Left colon (tissue), 2 donors: ENCODE results near the gene INHBC. TPM values are rescaled to one million over a fixed set of nuclear protein-coding genes. Genes with fewer than 3 reads are reported as not detected.
A peak's percentile ranks its signal among the peaks of the same experiment; 100 is the strongest.
"Not testable (repeated sequence)": the region's sequence is repeated elsewhere in the genome, so short reads cannot be mapped to it uniquely, and the experiment has no call there.

Experiments
- ATAC-seq: fragments of 200-7000 bp; cut with Tn5 transposase; one replicate; pipeline ENCODE4 v1.9.1; 2020; ENCODE audit warnings: mild to moderate bottlenecking, moderate library complexity
- DNase-seq, 2 donors: peaks; one replicate each; pipeline ENCODE4 v3.0.0-alpha.2; 2020
- intact Hi-C, 2 donors: fragments of 100-400 bp; cut with DNase I in 1 of 2; cut with micrococcal nuclease in 1 of 2; formaldehyde crosslinking; loops; one replicate each; pipeline versions ENCODE4 v1.11.2 to v1.14.0; 2022; cut with DNase I, micrococcal nuclease
- total RNA-seq, 2 donors: library from RNA; stranded (reverse); fragmentation: NEBNext Ultra II Directional; extraction: Animal tissue kit (Norgen Biotek cat#: 25700); gene quantifications; one replicate each; pipeline ENCODE4 v1.2.1, GENCODE V29; 2021
- donor health status: DM: no; HTN: no; CAD: no.
- donor health status: DM: yes; HTN: yes; CAD: no.

The INHBC gene
- total RNA-seq, 2 donors from 2014 or later, result not detected

DNA sequence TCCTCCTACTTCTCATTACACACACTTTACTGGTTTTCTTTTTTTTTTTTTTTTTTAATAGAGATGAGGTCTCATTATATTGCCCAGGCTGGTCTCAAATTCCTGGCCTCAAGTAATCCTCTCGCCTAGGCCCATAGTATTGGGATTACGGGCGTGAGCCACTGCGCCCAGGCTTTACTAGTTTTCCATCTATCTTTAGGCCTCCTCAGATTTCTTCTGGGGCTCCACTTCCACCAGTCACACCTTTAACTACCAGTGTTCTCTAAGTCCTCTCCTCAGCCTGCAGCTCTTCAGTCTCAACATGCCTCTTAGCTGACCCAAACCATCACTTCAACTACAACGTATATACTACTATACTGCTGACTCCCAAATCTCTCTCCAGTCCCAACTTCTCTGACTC lies 14.1 kb upstream of the INHBC start:
- no peak for DNase-seq
- intact Hi-C loops, result no loop called here

DNA sequence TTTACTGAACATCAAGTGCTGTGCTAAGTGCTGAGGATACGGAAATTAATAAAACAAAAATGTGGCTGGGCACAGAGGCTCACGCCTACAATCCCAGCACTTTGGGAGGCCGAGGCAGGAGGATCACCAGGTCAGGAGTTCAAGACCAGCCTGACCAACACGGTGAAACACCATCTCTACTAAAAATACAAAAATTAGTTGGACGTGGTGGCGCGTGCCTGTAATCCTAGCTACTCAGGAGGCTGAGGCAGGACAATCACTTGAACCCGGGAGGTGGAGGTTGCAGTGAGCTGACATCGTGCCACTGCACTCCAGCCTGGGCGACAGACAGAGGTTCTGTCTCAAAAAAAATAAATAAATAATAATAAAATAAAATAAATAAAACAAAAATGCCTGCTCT lies 7.6 kb upstream of the INHBC start:
- intact Hi-C loops, ATAC-seq, DNase-seq: not testable (repeated sequence)

More for the DNA sequence above, 14.1 kb upstream of the INHBC start:
- ATAC-seq, result no peak

DNA sequence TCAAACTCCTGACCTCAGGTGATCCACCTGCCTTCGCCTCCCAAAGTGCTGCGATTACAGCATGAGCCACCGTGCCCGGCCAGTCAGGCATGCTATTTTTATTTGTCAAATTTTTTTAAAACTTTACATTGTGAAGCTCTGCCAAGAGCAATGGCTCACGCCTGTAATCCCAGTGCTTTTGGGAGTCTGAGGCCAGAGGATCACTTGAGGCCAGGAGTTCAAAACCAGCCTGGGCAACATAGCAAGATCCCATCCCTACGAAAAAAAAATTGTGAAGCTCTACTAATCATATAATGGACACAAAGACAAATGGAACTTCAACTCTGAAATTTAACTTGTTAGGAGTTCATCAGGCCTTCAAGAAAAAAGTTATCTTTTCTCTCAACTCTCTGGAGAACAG lies 5.6 kb upstream of the INHBC start:
- DNase-seq (no peak), ATAC-seq (no peak)
- intact Hi-C loops, result no loop called here

DNA sequence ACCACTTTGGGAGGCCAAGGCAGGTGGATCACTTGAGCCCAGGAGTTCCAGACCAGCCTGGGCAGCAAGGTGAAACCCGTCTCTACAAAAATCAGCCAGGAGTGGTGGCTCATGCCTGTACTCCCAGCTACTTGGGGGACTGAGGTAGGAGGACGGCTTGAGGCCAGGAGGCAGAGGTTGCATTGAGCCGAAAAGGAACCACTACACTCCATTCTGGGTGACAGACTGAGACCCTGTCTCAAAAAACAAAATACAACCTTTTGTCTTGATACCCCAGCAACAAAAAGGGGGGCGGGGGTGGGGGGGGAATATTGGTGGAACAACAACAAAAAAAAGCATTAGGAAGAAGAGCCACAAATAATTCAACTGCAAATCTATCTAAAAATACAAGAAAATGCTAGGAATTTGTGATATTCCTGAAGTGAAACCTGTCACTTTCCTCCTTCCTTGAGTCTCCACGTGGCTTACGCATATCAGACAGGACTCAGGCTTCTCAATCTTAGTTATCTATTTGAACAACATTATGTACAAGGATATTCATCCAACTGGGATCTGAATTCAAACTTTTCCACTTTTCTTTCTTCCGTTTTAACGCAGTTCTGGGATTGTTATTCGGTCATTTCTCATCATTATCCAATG lies 5.0 kb upstream of the INHBC start:
- no peak for ATAC-seq
- DNase-seq, result peak in 1 of 2 donors; percentile 11
- intact Hi-C loops, result no loop called here

DNA sequence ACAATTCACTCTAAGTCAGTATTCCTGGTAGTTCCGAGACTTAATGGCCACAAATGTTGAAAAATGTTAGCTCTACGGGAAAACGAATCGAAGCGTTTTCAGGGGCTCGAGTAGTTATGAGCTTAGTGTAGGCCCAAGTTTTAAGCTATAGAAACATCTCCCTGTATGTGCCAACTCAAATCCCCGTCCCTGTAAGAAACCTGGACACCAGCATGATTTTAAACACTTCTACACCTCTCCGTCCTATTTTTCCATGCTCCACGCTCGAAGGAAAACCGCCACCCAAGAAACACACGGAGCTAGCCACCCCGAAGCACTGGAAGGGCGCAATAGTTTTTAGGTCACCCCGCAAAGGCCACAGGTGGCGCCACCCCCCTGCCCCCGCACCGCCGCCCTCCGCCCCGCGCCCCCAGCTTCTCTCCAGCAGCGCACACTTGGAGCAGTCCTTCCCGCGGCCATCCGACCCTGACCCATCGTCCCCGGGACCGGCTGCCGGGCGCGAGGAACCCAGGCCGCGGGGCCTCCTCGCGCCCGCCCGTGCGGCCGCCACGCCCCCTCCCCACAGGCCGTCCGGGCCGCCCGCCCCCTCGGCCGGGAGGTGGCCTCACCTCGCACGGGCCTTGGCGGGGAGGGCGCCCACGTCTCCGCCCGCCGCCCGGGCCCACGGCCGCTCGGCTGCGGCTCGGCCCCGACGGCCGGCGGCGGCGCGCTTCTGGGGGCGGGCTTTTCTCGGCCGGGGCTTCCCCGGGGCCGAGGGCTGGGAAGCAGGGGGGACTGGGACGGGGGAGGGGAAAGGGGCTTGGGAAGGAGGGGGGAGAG lies 4.3 kb upstream of the INHBC start:
- peak; percentile 61 for ATAC-seq

DNA sequence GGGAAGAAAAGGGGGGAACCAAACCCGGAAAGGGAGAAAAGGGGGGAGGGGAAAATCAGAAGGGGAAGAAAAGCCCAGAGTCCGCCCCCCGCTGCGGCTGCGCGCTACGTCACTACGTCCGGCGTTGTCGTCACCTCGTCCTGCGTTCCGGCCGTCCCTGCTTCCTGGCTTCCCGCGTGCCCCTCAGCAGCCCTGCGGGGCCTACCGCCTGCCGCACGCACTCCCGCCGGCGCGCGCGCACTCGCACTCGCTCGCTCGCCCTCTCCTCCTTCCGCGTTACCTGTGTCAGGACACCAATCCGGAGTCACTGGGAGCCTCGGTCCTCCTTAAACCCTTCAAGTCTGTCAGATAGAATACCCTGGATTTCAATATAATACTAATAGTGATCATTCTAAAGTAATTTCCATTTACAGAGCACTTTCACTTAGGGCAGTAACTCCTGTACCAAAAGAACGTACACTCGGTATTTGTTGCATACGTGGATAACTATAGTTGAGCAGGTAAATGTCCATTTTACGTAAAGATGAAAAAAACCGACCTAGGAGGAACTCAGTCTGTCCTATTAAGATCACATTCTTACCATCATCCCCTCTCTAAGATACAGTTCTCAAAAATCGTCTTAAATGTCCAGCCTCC lies 3.5 kb upstream of the INHBC start, which contains the start of gene R3HDM2:
R3HDM2 (minus strand) TSS at position 113 of the 636 bp plus-strand sequence. CDS start 120,615 bp downstream, outside the sequence.
- peak; percentile 98 for ATAC-seq
- DNase-seq, result peak; percentile 97
- intact Hi-C loops, result no loop called here

More for the DNA sequence above, 4.3 kb upstream of the INHBC start:
- intact Hi-C loops, result no loop called here
- peak; percentile 36 to 62 for DNase-seq

DNA sequence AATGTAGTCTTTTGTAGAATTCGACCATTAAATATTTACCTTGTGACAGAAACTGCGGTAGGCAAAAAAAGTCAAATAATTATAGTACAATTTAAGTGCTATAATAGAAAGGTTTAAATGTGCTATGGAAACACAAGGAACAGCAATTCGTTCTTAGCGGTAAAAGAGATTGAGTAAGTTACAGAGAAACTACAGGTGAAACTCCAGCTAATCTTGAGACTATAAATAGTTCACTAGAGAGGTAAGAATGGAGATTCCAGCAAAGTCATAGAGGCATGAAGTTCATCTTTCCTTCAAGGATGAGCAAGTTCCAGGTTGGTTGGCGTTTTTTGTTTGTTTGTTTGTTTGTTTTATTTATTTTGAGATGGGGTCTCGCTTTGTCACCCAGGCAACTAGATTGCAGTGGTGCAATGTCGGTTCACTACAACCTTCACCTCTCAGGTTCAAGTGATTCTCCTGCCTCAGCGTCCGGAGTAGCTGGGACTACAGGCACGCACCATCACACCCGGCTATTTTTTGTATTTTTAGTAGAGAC lies 2.9 kb upstream of the INHBC start:
- DNase-seq, result no peak
- intact Hi-C loops, result no loop called here

DNA sequence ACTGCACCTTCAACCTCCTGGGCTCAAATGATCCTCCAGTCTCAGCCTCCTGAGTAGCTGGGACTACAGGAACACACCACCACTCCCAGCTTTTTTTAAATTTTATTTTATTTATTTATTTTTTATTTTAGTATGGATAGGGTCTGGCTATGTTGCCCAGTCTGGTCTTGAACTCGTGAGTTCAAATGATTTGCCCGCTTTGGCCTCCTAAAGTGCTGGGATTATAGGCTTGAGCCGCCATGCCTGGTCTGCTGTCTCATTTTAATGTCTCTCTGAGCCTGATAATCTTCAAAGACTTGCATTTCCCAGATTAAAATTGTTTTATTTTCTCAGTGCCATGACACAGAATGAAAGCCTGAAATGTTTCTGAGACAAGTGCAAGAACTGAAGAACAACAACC lies 1.2 kb upstream of the INHBC start:
- no peak for ATAC-seq
- DNase-seq, result no peak
- intact Hi-C loops, result no loop called here

More for the DNA sequence above, 2.9 kb upstream of the INHBC start:
- no peak for ATAC-seq

DNA sequence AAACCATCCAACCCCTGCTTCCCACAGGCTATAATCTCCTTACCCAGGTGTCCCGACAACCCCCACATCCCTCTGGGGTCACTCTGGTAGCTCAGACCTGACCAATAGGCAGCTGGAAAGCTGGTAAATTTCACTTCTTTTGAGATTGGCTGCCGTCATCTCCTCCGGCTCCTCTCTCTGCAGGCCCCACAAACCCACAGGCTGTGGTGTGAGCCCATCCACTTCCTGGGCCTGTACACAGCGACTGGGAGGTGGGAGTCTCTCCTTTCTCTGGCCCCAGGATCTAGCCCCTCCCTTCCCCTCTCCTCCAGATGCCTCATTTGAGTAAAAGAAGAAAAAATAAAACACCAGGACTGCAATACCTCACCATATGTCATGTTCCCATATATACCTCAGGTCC lies 709 bp downstream of the INHBC start:
- DNase-seq (no peak), ATAC-seq (no peak)
- intact Hi-C loops, result no loop called here

DNA sequence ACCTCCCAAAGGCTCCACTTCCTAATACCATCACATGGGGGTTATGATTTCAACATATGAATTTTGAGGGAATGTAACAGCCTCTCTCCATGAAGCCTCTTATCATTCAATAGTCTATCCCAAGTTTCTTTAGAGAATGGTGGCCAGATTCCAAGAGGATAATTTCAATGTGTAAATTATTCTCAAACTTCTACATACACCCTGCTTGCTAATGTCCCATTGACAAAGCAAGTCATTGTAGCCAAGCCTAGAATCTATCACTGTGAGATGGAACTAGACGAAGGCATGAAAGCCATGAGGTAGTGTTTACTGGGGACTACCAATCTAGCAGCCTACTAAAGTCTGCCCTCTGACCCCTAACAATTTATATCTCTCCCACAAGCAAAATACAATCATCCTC lies 3.8 kb downstream of the INHBC start:
- DNase-seq, result no peak
- ATAC-seq, result no peak
- intact Hi-C loops, result no loop called here

DNA sequence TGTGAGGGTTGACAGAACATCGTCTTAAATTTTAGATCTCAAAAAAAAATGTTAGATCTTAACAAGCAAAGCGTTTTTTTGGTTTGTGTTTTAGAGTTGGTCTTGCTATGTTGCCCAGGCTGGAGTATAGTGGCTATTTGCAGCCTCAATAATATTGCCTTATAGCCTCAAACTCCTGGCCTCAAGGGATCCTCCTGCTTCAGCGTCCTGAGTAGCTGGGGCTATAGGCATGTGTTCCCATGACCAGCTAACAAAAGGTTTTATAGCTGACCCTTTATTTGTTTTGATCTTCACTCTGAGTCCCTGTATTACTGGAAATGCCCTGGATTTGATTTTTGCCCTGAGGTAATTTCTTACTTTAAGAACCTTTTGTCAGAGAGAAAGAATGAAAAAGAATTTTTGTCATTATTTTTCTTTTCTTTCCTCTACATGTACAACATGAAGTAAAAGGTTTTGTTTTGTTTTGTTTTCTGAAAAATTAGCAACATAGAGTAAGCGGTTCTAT lies 5.2 kb downstream of the INHBC start:
- no peak for ATAC-seq
- intact Hi-C loops, result no loop called here
- no peak for DNase-seq

DNA sequence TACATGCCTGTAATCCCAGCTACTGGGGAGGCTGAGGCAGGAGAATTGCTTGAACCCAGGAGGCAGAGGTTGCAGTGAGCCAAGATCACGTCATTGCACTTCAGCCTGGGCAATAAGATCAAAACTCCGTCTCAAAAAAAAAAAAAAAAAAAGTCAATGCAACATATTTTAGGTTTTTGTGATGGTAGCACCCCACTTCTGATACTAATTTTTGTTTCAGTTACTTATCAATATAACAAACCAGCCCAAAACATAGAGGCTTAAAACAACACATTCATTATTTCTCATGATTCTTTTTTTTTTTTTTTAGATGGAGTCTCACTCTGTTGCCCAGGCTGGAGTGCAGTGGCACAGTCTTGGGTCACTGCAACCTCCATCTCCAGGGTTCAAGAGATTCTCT lies 6.8 kb downstream of the INHBC start:
- intact Hi-C loops, result not testable (repeated sequence)

DNA sequence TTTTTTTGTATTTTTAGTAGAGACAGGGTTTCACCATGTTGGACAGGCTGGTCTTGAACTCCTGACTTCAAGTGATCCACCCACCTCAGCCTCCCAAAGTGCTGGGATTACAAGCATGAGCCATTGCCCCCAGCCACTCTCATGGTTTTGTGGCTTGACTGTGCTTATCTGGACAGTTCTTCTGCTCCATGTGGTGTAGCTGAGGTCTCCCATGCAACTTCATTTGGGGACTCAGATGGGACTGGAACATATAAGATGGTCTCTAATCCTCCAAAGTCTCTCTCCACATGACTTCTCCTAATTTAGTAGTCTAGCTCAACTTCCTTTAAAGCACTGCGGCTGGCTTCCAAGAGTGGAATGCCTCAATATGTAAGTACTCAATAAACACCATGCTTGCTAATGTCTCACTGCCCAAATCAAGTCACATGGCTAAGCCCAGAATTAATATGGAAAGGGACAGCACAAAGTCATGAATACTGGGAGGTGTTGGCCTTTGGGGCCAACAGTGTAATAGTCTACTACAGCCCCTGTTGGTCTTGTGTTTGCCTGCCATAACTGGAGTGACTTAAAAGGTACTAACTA lies 7.4 kb downstream of the INHBC start:
- intact Hi-C loops, result no loop called here
- no peak for DNase-seq
- ATAC-seq, result no peak

More for the DNA sequence above, 6.8 kb downstream of the INHBC start:
- ATAC-seq, DNase-seq: not testable (repeated sequence)

DNA sequence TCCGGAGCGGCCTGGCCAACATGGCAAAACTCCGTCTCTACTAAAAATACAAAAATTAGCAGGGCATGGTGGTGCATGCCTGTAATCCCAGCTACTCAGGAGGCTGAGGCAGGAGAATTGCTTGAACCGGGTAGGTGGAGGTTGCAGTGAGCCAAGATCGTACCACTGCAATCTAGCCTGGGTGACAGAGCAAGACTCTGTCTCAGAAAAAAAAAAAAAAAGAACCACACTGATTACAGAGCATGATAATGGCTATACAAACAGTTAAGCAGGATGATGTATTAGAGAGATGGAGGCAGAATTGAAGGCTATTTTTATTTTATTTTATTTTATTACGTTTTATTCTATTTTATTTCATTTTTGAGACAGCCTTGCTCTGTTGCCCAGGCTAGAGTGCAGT lies 9.8 kb downstream of the INHBC start:
- ATAC-seq, DNase-seq, intact Hi-C loops: not testable (repeated sequence)

DNA sequence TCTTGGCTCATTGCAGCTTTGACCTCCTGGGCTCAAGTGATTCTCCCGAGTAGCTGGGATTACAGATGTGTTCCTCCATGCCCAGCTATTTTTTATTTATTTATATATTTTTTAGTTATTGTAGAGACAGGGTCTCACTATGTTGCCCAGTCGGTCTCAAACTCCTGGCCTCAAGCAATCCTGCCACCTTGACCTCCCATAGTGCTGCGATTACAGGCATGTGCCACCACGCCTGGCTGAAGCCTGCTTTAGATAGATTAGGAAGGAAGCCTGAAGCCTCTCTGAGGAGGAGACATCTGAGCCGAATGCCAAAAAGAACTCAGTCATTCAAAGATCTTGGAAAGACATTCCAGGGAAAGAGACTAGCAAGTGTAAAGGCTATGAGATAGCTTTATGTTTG lies 10.2 kb downstream of the INHBC start:
- no peak for DNase-seq
- intact Hi-C loops, result no loop called here
- ATAC-seq, result no peak

DNA sequence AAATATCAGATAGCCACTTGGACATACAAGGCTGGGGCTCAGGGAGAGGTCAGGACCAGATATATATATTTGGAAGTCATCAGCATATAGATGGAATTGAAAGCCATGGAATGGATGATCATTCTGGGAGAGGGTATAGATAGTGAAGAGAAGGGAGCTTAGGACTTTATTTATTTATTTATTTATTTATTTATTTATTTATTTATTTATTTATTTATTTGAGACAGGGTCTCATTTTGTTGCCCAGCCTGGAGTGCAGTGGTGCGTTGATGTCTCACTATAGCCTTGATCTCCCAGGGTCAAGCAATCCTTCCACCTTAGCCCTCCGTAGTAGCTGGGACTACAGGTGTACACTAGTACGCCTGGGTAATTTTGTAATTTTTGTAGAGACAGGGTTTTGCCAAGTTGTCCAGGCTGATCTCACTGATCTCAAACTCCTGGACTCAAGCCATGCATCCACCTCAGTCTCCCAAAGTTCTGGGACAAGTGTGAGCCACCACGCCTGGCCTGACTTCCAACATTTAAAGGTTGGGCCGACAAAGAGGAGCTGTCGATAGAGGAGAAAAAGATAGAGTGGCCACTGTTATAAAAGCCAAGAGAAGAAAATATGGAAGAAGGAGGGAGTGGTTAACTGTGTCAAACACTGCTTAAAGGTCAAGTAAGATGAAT lies 11.8 kb downstream of the INHBC start:
- ATAC-seq, result no peak
- intact Hi-C loops, result no loop called here
- no peak for DNase-seq

DNA sequence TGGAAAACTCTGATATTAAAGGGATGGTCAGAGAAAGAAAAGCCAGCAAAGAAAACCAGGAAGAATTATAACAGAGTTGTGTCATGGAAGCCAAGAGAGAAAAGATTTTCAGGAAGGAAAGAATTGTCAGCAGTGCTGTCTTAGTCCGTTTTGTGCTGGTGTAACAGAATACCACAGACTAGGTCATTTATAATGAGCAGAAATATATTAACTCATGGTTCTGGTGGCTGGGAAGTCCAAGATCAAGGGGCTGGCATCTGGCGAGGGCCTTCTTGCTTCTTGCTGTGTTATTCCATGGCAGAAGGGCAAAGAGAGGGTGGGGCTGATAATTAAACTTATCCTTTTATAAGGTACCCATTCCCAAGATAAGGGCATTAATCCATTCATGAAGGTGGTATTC lies 14.1 kb downstream of the INHBC start:
- ATAC-seq (no peak), DNase-seq (no peak)
- intact Hi-C loops, result no loop called here

DNA sequence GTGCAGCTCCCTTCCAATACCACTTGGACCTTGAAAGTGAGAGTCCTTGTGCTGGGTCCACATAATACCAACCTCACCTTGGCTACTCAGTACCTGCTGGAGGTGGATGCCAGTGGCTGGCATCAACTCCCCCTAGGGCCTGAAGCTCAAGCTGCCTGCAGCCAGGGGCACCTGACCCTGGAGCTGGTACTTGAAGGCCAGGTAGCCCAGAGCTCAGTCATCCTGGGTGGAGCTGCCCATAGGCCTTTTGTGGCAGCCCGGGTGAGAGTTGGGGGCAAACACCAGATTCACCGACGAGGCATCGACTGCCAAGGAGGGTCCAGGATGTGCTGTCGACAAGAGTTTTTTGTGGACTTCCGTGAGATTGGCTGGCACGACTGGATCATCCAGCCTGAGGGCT lies 14.8 kb downstream of the INHBC start:
- DNase-seq, result no peak
- intact Hi-C loops, result no loop called here
- ATAC-seq, result no peak
